Panc1 (cell line): ENCODE results near the gene MARCKSL1. TPM values are rescaled to one million over a fixed set of nuclear protein-coding genes. Genes with fewer than 3 reads are reported as not detected.
A peak's percentile ranks its signal among the peaks of the same experiment; 100 is the strongest.

Experiments
- ATAC-seq: fragments of 200-7000 bp; cut with Tn5 transposase; 2 replicates; pipeline ENCODE4 v1.9.1; 2020; ENCODE audit warnings: mild to moderate bottlenecking, moderate library complexity
- BruUV-seq: library from RNA; stranded (reverse); fragments of 400-500 nt; replicated peaks from 2 replicates; lab custom pipeline; 2021; lab: Mats Ljungman, UMichigan
- CTCF ChIA-PET: fragments of 300-600 bp; sonication (Branson Sonifier 250); formaldehyde crosslinking; loops from one replicate; lab custom pipeline; 2022; ENCODE audit warnings: antibody characterized with exemption; lab: Charles Lee
- POLR2A ChIA-PET: fragments of 300-600 bp; sonication (Branson Sonifier 250); formaldehyde crosslinking; loops from one replicate; lab custom pipeline; 2022; ENCODE audit warnings: antibody characterized with exemption; lab: Charles Lee
- DNase-seq: peaks from one replicate; pipeline ENCODE4 v3.0.0-alpha.2; 2010; ENCODE audit warnings: low read depth, low spot score
- H3K27ac ChIP-seq: 2 replicates; pipeline ENCODE4 v1.5.1; 2011; ENCODE audit warnings: mild to moderate bottlenecking, low read length, inconsistent platforms
- H3K27me3 ChIP-seq: fragments of 200-500 bp; sonication (Bioruptor generic); 2 replicates; pipeline ENCODE4 v1.6.0; 2014; ENCODE audit warnings: low read length, inconsistent platforms; ENCODE audit not compliant: control insufficient read depth, insufficient read depth
- H3K36me3 ChIP-seq: fragments of 200-500 bp; sonication (Bioruptor generic); 2 replicates; pipeline ENCODE4 v1.5.1; 2014; ENCODE audit warnings: inconsistent platforms, mild to moderate bottlenecking, low read length, moderate library complexity; ENCODE audit not compliant: control insufficient read depth, insufficient read depth
- H3K4me1 ChIP-seq: 2 replicates; pipeline ENCODE4 v1.5.1; 2011; ENCODE audit warnings: inconsistent platforms, mild to moderate bottlenecking, low read length, moderate library complexity; ENCODE audit not compliant: control insufficient read depth, insufficient read depth
- H3K4me3 ChIP-seq, 2 experiments: 2 replicates each; pipeline ENCODE4 v1.5.1; 2011 to 2012; ENCODE audit warnings: low read depth in 2 of 2, low read length in 2 of 2, mild to moderate bottlenecking in 2 of 2, inconsistent platforms in 1 of 2, moderate library complexity in 1 of 2
- H3K9me3 ChIP-seq: fragments of 200-500 bp; sonication (Bioruptor generic); 2 replicates; pipeline ENCODE4 v1.5.1; 2014; ENCODE audit warnings: low read depth, mild to moderate bottlenecking, inconsistent platforms, low read length, moderate library complexity; ENCODE audit not compliant: control insufficient read depth, insufficient read depth
- CTCF ChIP-seq: fragments of 450-650 bp; IDR thresholded peaks from 2 replicates; pipeline ENCODE4 v1.5.1; 2017; ENCODE audit warnings: mild to moderate bottlenecking
- POLR2AphosphoS5 ChIP-seq: IDR thresholded peaks from 2 replicates; pipeline ENCODE4 v1.6.1; 2012; ENCODE audit warnings: mild to moderate bottlenecking, low read depth, low read length, moderate library complexity
- REST ChIP-seq, 2 experiments: IDR thresholded peaks; 2 replicates each; pipeline ENCODE4 v1.6.1; 2011 to 2012; ENCODE audit warnings: low read depth in 2 of 2, control low read depth in 1 of 2, low read length in 1 of 2, mild to moderate bottlenecking in 1 of 2, moderate library complexity in 1 of 2; ENCODE audit not compliant: insufficient read depth in 1 of 2
- SIN3A ChIP-seq: IDR thresholded peaks from 2 replicates; pipeline ENCODE4 v1.6.1; 2012; ENCODE audit warnings: low read depth, mild to moderate bottlenecking, low read length, moderate library complexity, borderline replicate concordance; ENCODE audit not compliant: insufficient read depth
- TCF7L2 ChIP-seq: IDR thresholded peaks from 2 replicates; pipeline ENCODE4 v1.6.1; 2011; ENCODE audit warnings: mild to moderate bottlenecking, low read depth, low read length, inconsistent platforms
- in situ Hi-C: cut with HindIII; loops from 2 replicates; pipeline ENCODE4 v1.10.0; 2016; ENCODE audit warnings: low sequenced_read_pairs, low pct_unique_long_range_greater_than_20kb
- intact Hi-C: fragments of 100-400 bp; cut with micrococcal nuclease; formaldehyde crosslinking; loops from one replicate; pipeline ENCODE4 v1.10.0; 2022; ENCODE audit not compliant: unreplicated experiment
- total RNA-seq: library from RNA; stranded (reverse); gene quantifications from one replicate; pipeline ENCODE4 v1.2.1, GENCODE V29; 2021; ENCODE audit not compliant: unreplicated experiment

The MARCKSL1 gene
- total RNA-seq, 1 experiment from 2014 or later, result 176 TPM

- Histone ChIP-seq H3K4me3 (no peak overlapping the region), H3K4me1 (peaks cover 46% of the 10 kb centered on the region), H3K27me3 (no peaks in the 10 kb centered on the region), H3K9me3 (no peaks in the 10 kb centered on the region), H3K27ac (no peak overlapping the region), H3K36me3 (peaks cover 8% of the 10 kb centered on the region)
- no TSS peak for BruUV-seq
- DNase-seq, result no peak
- in situ Hi-C loops, result no loop called here
- POLR2A ChIA-PET, result interaction anchor here (0.6 to 1.0 kb wide), 2 partner anchors 9 to 187 kb away, joined by 4 to 15 read pairs; no protein-coding TSS in a partner anchor
- intact Hi-C loops, result no loop called here
- no peak for TF ChIP-seq SIN3A
- ATAC-seq, result no peak
- CTCF ChIA-PET, result interaction anchor here (0.6 to 0.8 kb wide), 4 partner anchors 14 to 811 kb away, joined by 3 to 9 read pairs (median 6); no protein-coding TSS in a partner anchor
These were observed 1.1 kb upstream of the MARCKSL1 start for GRCh38 chr1:32336963-32337675.

GRCh38 chr1:32336591-32336932 lies 529 bp upstream of the MARCKSL1 start:
- H3K27ac ChIP-seq, result no peak overlapping the region

More at GRCh38 chr1:32336591-32336932, 529 bp upstream of the MARCKSL1 start:
- CTCF ChIA-PET, result interaction anchor here (0.8 kb wide), 1 partner anchor 121 kb away, joined by 3 read pairs; no protein-coding TSS in a partner anchor
- intact Hi-C loops (no loop called here), in situ Hi-C loops (no loop called here)
- POLR2A ChIA-PET, result interaction anchor here (0.5 to 1.0 kb wide), 6 partner anchors 10 to 286 kb away, joined by 3 to 15 read pairs (median 4); partner anchors contain the start of gene BSDC1
- Histone ChIP-seq H3K4me1 (peaks cover 46% of the 10 kb centered on the region), H3K36me3 (peaks cover 8% of the 10 kb centered on the region), H3K4me3 (peak overlapping the region; percentile 62 to 70), H3K27me3 (no peaks in the 10 kb centered on the region), H3K9me3 (no peaks in the 10 kb centered on the region)
- TF ChIP-seq REST (IDR thresholded peaks at IDR 0.05; ENCODE audit: insufficient read depth in 1 of 2, low read depth in 2 of 2, low read length in 1 of 2), result no peak
- no peak for TF ChIP-seq TCF7L2
- no peak for TF ChIP-seq SIN3A
- no peak for TF ChIP-seq POLR2AphosphoS5
- no peak for TF ChIP-seq CTCF
- BruUV-seq, result no TSS peak
- DNase-seq, result no peak
- no peak for ATAC-seq
